ENCODE results near the gene ZBTB40.

Gene ZBTB40, protein sequence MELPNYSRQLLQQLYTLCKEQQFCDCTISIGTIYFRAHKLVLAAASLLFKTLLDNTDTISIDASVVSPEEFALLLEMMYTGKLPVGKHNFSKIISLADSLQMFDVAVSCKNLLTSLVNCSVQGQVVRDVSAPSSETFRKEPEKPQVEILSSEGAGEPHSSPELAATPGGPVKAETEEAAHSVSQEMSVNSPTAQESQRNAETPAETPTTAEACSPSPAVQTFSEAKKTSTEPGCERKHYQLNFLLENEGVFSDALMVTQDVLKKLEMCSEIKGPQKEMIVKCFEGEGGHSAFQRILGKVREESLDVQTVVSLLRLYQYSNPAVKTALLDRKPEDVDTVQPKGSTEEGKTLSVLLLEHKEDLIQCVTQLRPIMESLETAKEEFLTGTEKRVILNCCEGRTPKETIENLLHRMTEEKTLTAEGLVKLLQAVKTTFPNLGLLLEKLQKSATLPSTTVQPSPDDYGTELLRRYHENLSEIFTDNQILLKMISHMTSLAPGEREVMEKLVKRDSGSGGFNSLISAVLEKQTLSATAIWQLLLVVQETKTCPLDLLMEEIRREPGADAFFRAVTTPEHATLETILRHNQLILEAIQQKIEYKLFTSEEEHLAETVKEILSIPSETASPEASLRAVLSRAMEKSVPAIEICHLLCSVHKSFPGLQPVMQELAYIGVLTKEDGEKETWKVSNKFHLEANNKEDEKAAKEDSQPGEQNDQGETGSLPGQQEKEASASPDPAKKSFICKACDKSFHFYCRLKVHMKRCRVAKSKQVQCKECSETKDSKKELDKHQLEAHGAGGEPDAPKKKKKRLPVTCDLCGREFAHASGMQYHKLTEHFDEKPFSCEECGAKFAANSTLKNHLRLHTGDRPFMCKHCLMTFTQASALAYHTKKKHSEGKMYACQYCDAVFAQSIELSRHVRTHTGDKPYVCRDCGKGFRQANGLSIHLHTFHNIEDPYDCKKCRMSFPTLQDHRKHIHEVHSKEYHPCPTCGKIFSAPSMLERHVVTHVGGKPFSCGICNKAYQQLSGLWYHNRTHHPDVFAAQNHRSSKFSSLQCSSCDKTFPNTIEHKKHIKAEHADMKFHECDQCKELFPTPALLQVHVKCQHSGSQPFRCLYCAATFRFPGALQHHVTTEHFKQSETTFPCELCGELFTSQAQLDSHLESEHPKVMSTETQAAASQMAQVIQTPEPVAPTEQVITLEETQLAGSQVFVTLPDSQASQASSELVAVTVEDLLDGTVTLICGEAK

DNA sequence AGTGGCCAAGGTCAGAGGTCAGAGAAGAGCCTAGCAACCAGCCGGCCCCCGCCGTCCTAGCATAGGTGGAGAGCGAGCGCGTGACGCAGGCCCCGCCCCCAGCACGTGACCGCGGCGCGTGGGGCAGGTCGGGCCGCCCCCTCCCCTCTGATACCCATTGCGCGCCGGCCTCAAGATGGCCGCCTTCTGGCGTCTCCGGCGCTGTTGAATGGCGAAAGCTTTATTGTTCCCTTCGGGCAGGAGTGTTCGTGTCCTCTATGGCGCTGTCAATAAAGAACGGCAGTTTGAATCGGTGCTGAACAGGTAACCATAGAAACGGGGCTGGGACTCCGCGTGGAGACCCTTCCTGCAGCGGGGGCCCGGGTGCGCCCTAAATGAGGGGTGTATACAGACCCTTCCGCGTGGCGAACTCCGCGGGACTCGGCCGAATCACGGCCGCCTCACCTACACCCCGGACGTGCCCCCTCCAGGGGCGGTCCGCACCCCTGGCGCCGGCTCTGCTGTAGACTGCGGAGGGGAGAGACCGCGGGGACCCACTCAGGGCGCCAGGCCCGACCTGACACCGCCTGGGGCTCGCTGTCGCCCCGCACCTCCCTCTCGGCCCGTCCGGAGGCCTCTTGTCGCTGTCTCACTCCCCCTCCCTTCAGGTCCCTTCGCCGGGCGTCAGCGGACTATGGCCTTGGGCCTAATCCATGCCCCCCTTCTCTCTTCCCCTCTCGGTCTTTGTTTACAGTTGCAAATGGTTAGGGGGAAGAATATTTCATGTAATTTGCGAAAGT, at the start of gene ZBTB40:
TSS of gene ZBTB40 (plus strand) at position 150 of the 779 bp plus-strand sequence. CDS start 38,098 bp downstream, outside the sequence.
- peak; percentile 97 for DNase-seq

DNA sequence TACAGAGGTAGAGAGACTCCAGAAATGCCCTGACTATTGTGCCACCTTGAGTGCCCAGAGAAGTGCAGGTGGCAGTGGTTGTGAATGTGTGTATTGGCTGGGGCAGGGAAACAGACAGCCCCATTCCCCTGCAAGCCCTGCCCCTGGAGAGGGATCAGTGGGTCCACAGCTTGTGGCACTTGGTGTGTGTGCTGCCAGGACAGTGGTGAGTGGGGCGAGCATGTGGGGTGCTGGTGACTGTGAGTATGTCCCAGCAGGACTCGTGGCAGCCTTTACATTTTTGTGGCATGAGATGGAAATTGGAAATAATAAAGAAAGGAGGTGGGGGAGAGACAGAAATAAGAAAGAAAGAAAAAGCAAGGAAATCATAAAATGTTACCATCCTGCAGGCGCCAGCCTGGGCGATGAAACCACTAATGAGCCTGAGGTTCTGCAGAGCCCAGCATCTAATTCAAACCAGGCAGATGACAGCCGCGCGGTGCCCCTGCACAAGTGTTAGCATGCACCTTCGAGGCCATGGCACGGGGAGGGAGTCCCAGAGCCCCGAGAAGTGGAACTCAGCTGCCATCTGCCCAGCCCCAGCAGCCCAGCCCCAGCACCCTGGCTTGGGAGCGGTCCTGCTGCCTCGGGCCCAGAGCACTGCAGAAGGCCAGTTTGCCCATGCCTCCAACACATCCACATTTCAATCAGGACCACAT, 49.1 kb upstream of the ZBTB40 start:
- DNase-seq, result no peak

DNA sequence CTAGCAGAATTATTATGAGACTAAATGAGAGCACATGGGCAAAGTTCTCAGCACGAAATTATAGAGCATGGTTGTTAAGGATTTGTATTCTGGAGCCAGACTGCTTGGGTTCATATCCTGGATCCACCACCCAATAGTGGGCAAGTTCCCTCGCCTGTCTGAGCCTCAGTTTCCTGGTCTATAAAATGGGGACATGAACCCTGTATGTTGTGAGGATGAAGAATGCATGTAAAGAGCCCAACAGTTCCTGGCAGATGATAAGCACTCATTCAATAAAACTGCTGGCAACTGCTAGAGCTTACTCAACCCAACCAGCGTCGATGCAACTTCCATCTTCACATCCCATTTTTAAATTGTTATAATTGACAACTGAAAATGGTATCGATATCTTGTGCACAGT, 47.2 kb upstream of the ZBTB40 start:
- no peak for DNase-seq

DNA sequence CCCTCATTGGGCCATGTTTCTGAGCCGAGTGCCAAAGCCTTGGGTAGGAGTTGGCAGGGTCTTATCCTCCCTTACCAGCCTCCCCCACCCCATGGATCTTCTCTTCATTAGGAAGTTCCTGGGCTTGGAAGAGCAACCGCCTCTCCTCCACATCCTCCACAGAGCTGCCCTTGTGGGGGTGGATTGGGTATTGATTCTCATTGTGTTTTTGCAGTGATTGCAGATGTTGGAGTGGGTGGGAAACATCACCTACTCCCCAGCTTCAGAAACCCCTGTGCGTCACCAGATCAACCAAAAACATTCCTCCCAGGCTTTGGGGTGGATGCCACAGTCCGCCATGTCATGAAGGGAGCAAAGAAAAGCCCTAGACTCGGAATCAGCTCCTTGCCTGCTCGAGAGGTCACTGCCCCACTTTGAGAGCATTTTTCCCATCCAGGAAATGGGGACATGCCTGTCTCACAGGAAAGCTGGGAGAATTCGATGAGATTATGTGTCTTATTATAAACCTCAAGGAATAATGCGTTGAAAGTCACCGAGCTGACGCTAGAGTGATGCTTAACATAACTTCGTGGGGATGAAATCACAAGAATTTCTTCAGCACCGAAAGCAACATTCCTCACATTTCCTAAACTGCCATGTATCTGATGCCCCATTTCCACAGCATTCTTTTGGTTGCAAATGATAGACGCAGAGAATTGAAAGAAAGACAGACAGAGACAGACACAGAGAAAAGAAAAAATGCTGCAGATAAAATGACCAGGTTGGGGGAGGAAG, 44.7 kb upstream of the ZBTB40 start:
- DNase-seq, result no peak

DNA sequence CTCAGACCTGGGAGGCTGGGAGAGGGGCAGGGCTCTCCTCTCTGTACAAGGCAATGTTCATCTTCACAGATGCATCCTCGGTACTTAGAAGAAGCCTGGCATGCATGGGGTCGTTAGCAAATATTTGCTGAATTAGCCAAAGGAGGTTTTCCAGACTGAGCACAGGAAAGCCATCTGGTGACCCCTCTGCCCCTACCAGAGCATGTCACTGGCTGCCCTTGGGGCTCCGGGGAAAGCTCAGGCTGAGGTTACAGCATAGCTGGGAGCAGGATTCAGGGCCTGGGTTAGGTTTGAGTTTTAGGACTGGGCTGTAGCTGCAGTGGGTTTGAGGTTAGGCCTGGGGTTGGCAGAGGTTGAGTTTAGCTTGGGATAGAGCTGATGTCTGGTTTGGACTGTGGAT, 43.4 kb upstream of the ZBTB40 start:
- no peak for DNase-seq

DNA sequence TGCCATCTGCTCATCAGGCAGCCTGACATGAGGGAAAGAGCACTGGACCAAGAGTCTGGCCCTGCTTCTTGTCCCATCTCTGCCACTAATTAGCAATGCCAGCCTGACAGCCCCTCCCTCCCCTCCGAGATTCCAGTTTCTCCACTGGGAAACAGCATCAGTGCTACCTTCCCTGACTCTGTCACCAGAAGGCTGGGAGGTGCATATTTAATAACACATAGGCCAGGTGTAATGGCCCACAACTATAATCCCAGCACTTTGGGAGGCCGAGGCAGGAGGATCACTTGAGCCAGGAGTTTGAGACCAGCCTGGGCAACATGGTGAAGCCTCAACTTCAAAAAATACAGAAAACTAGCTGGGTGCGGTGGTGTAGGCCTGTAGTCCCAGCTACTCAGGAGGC, 41.2 kb upstream of the ZBTB40 start:
- no peak for DNase-seq

DNA sequence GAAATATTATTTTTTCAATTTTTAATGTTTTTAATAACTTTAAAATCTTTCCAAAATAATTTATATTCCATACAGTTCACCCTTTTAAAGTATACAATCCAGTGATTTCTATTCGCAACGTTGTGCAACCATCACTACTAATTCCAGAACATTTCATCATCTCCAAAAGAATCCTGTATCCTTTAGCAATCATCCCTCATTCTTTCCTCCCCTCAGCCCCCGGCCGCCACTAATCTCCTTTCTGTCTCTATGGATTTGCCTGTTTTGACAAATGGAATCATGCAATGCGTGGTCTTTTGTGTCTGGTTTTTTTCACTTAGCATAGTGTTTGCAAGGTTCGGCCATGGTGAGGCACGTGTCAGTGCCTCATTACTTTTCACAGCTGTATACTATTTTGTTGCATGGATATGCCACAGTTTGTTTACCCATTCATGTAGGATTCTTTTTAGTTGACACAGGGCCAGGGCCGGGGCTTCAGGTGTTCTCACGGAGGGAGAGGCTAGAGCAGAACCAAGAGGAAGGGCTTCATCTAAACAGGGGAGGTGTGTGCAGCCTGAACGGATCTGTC, 40.6 kb upstream of the ZBTB40 start:
- DNase-seq, result no peak

DNA sequence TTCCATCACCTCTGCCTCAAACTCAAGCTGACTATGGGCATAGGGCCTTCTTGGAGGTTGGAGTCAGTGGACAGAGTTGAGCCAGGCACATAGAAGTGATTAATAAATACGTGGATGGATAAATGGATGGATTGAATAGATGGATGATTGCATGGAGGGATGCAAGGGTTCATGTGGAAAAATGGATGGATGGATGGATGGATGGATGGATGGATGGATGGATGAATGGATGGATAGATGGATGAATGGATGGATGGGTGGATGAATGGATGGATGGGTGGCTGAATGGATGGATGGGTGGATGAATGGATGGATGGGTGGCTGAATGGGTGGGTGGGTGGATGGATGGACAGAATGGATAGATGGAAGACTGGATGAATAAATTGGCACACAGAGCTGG, 40.1 kb upstream of the ZBTB40 start:
- no peak for DNase-seq

DNA sequence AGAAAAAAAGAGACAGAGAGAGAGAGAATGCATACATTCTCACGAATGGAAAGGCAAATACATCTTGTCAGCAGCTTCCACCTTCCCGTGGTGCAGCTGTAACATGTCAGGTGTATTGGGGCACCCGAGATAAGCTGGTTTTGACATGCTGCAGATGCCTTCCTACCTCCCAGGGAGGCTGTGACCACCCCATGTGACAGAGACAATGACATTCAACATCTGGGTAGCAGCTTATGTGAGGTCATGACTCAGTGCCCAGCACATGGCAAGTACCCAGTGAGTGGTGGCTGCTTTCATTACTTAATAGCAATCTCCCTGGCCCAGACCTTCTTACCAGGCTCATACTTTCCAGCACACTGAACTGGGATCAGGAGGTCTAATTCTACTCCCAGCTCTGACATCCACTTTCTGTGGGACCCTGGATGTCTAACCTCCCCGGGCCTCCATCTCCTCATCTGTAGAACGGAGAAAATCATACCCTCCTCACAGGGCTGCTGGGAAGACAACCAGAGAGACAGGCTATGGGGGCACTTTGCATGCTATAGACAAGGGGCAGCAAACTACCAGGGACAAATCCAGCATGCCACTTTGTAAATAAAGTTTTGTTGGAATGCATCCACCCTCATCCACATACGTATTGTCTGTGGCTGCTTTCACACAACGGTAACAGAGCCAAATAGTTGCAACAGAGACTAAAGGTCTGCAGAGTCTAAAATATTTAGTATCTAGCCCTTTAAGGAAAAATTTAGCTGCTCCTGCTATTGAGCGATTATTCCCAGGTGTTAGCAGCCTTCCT, 38.5 kb upstream of the ZBTB40 start:
- no peak for DNase-seq

DNA sequence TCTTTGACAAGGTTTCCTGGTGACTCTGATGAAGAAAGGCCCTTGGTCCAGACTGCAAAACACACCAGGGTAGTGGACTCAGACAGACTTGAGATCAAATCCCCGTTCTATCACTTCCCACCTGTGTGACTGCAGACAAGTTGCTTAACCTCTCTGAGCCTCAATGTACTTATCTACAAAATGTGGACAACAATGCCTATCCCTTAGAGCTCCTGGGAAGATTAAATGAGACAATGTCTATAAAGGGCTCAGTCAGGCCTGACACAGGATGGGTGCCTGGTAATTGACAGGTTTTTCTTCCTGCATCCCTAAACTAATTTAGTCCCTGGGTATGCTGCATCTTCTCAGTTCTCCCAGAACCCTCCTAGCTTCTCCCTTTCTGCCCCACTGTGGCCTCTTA, 37.9 kb upstream of the ZBTB40 start:
- DNase-seq, result no peak

DNA sequence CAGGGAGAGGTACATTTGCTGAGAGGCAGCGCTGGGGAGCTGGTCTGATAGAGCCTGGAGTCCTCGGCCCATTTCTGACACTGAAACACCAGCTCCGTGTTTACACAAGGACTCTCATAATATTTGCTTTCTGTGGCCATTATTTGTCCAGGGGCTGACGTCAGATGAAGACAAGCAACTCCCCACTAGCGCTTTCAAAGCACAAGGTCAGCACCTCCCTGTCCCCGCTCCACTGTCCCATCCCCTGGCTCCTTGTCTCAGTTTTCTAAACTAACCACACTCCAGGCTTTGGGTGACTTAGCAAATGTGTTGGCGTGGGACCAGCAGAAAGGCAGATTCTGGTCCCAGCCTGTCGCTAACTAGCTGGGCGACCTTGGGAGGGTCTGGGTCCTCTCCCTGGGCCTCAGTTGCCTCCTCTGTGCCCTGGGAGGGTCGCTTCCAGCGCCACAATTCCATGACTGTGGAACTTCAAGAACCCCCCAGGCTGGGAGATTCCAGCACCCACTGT, 37.4 kb upstream of the ZBTB40 start:
- no peak for DNase-seq

DNA sequence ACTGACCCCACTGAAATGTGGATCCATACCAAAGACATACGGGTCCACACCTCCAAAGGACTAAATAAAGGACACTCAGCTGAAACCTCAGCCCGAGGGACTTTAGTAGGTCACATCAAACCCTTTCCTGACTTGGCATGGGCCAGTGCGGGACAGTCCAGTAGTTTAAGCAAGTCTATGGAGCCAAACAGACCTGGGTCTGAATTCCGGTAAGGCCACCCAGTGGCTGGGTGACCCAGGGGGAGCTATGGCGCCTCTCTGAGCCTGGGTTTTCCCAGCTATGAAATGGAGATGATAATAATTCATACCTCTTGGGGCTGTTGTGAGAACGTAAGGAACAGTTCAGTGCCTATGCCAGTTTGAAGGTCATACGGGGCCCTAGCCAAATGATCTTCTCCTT, 36.2 kb upstream of the ZBTB40 start:
- DNase-seq, result no peak

DNA sequence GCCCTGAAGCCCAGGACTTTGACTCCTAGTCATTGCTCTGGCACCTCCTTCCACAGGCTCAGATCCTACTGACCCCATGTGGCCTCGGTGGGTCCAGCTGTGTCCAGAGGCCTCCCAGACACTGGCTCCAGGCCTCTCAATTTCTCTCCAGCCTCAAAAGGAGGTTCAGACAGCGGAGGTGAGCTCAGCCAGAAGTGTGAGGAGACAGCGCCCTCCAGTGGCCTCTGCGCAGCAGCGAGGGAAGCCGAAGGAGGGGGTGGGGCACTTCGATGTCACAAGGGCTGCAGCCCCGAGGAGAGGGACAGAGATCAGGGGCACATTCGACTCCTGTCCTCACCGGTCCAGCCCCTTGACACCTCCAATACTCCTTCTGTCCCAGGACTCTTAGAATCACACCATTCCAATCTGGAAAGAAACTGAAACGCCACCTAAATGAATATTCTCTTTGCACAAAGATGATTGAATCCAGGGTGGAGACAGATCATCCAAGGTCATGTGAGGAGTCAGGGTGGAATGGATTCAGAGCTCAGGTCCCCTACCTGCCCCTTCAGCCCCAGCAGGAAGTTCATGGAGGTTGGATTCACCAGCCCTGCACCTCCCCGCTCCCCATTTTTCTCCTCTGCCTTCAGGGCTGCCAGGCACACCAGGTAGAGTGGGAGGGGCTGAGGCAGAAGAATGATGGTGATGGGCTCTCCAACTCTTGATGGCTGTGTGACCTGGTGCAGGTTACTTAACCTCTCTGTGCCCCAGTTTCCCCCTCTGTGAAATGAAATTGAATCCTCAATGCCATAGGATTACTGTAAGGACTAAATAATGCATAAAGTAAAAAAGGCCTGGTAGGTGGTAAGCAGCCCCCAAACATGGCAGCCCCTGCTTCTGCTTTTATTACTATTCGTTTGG, 34.8 kb upstream of the ZBTB40 start:
- peak; percentile 75 for DNase-seq

DNA sequence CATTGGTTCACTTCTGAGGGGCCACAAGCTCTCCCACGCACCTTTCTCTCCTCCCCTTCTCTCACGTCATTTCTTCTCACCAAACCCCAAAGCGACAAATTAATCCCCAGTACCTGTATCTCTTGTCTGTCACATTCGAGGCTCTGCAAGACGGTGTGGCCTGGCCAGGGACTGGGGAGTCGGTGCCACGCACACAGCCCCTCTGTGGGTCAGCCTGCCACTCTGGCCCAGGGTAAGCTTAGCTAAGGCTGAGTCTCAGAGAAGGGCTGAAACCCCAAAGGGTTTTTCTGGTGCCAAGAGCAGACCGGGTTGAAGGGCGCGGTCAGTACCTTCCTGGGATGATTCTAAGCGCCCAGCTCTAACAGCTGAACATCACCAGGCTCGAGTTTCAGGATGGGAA, 34.2 kb upstream of the ZBTB40 start:
- DNase-seq, result no peak

DNA sequence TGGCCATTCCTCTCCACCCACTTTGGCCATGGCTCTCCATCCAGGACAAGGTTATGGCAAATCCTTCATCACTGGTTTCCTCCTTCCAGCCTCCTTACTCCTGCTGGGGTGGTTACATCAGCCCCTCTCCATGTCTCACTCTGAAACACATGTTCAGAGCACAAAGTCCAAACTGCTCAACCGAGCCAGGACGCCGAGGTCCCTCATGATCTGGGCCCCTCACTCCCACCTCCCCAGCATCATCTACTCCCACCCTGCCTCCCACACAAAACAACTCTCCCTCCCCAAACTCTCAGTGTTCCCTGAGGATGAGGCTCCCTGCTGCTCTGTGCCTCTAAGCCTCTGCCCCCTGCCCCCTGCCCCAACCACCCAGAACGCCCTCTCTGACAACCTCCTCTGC, 33.3 kb upstream of the ZBTB40 start:
- no peak for DNase-seq

DNA sequence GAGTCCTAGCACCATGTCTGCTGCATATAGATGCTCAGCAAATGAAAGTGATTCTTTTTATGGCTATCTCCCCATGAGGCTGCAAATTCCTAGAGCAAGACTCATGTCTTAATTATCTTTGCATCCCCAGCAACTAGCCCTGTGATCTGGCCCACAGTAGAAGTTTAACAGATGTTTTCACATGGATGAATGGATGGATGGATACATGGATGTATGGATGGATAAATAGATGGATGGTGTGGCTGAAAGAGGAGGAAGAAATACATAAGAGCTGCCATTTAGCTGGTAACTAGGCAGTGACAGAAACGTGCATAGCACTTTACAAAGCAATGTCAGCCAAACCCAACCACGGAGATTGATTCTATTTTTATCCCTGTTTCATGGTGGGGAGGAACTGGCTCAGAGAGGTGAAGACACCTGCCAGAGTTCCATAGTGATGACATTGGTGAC, 32.7 kb upstream of the ZBTB40 start:
- DNase-seq, result no peak

DNA sequence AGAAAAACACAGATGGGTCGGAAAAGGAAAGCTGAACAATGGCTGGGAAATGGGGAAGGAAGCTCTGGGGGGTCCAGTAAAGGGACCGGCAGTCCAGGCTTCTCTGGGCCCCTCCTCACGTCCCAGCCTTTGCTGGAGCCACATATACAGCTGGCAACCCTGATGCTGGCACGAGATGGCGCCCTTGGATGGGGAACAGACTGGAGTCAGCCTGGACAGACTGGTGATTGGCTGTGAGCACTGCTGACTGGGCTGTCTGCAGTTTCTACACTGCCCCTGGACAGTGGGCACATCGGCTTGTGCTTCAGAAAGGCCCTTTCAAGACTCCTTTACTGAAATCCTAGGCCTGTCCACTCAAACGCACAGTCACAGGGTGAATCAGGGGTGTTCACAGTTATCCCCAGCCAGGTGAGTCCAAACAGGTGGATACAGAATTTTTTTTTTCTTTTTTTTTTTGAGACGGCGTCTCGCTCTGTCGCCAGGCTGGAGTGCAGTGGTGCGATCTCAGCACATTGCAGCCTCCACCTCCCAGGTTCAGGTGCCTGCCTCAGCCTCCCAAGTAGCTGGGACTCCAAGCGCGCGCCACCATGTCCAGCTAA, 31.1 kb upstream of the ZBTB40 start:
- DNase-seq, result peak; percentile 87

DNA sequence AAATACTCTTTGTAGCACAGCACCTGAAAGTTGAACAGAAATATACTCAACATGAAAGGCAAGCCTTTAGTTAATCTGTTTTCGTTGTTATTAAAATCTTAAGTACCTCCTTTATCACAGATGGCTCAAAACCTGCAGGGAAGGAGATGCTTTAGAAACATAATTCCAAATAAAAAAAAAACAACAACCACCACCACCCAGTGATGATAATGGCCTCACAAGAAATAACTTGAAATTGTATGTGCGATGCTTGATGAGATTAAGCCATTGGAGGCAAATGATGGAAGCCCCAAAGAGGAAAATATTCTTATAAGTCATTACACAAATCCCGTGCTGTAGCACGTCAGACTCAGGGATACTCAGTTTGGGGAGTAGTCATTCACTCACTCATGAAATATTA, 24.9 kb upstream of the ZBTB40 start:
- no peak for DNase-seq

All from suppressor macrophage treated with lipopolysaccharide for 4 hours (primary cell).